ENCODE results near the gene RNF152. TPM values are rescaled to one million over a fixed set of nuclear protein-coding genes. Genes with fewer than 3 reads are reported as not detected.

RNF152 gene
- polyA plus RNA-seq, 1 of the 3 experiments (the other 2 are of a cell fraction) = 6.6 TPM

- Histone ChIP-seq H3F3A (replicated peaks; ENCODE audit: insufficient read depth) (peaks cover 33% of the 10 kb centered on the region), H3K9me2 (no peaks in the 10 kb centered on the region), H3K27ac (ENCODE audit: low read depth in 2 of 2, low read length in 1 of 2) (peak overlapping the region; percentile 40 to 83; a peak in 3 of 4 replicates), H3K79me2 (ENCODE audit: insufficient read depth) (peaks cover 99% of the 10 kb centered on the region), H3K4me3 (ENCODE audit: low read depth in 2 of 2, low read length in 1 of 2) (no peak overlapping the region), H3K4me2 (peak overlapping the region; percentile 8; the same call in 1 of the 2 replicates), H2AFZ (ENCODE audit: low read depth) (no peak overlapping the region), H3K4me1 (ENCODE audit: control insufficient read depth in 1 of 2, insufficient read depth in 2 of 2, low read depth in 1 of 2, low read length in 1 of 2) (peaks cover 33 to 57% of the 10 kb centered on the region in 2 experiments), H4K20me1 (ENCODE audit: insufficient read depth) (peaks cover 88% of the 10 kb centered on the region), H3K27me3 (ENCODE audit: insufficient read depth) (no peaks in the 10 kb centered on the region), H3K36me3 (replicated peaks in 1 of 2; ENCODE audit: control insufficient read depth in 1 of 2, insufficient read depth in 2 of 2, low read length in 1 of 2) (peaks cover 5 to 18% of the 10 kb centered on the region in 2 experiments), H3K9ac (no peak overlapping the region), H3K9me3 (no peaks in the 10 kb centered on the region)
- TF ChIP-seq SMC3 (IDR thresholded peaks at IDR 0.05; ENCODE audit: low read depth, low read length) = no peak
- TF ChIP-seq MAX (IDR thresholded peaks at IDR 0.05; ENCODE audit: low read depth) = no peak
- no peak for TF ChIP-seq PBX3 (IDR thresholded peaks at IDR 0.05)
- no peak for TF ChIP-seq EP300 (IDR thresholded peaks at IDR 0.05; ENCODE audit: borderline replicate concordance in 1 of 2, low read depth in 1 of 2, low read length in 1 of 2)
- no peak for TF ChIP-seq RFX5 (IDR thresholded peaks at IDR 0.05; ENCODE audit: low read length)
- TF ChIP-seq REST (IDR thresholded peaks at IDR 0.05; ENCODE audit: low read depth, low read length) = no peak
- no peak for TF ChIP-seq JUND (IDR thresholded peaks at IDR 0.05)
- TF ChIP-seq ELF1 (IDR thresholded peaks at IDR 0.05) = no peak
- no peak for TF ChIP-seq USF2 (IDR thresholded peaks at IDR 0.05; ENCODE audit: borderline replicate concordance, low read depth, low read length)
- TF ChIP-seq USF1 (IDR thresholded peaks at IDR 0.05; ENCODE audit: borderline replicate concordance, low read depth) = no peak
- TF ChIP-seq CHD2 (IDR thresholded peaks at IDR 0.05; ENCODE audit: low read length, partially characterized antibody) = no peak
- TF ChIP-seq TEAD4 (IDR thresholded peaks at IDR 0.05; ENCODE audit: borderline replicate concordance, insufficient read depth) = no peak
- no peak for TF ChIP-seq RCOR1 (IDR thresholded peaks at IDR 0.05; ENCODE audit: low read length)
- POLR2A ChIA-PET = interaction anchor here (0.9 kb wide), 1 partner anchor 9 kb away, joined by 3 read pairs; no protein-coding TSS in a partner anchor
- DNase-seq = no peak
- CTCF ChIA-PET = interaction anchor here (1.1 to 2.9 kb wide), 2 partner anchors 62 to 271 kb away, joined by 3 to 8 read pairs; no protein-coding TSS in a partner anchor
- WGBS (ENCODE audit: low lambda C conversion rate) = 23% methylated on average over 1 of the region's 1 CpG
Observed at GRCh38 chr18:61852496-61852895, 40.3 kb downstream of the RNF152 start.
